Germinal center (tissue), 1 donor: Measurements from ENCODE around the gene PTPRG.

Source experiments
- DNase-seq: peaks from one replicate; pipeline ENCODE4 v3.0.0; 2012; ENCODE audit warnings: mixed read lengths, low spot score

Gene PTPRG

GRCh38 chr3:61657689-61658088 is 96.3 kb downstream of the PTPRG start:
- DNase-seq: no peak

- no peak for DNase-seq
Observed at GRCh38 chr3:61662861-61663260, 101.5 kb downstream of the PTPRG start.

GRCh38 chr3:61663356-61664104 is 102.2 kb downstream of the PTPRG start:
- no peak for DNase-seq

DNA sequence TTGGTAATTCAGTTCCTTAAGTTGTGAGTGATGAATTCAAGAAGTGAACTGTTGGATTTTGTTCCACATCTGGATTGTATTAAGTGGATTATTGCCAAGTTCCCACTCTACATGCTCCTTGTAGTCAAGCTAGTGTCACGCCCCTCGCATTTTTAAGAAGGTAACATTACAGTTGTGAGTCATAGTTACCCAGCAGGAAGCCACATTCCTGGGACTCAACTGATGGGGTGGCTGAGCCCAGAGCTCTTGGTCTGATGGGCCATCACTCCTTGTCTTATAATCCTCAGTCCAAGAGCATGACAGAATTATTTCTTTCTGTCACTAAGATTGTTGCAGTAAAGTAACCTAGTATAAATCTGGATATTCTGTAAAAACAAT is 102.7 kb downstream of the PTPRG start:
- no peak for DNase-seq

GRCh38 chr3:61665121-61665520 is 103.8 kb downstream of the PTPRG start:
- no peak for DNase-seq

GRCh38 chr3:61665987-61666386 is 104.6 kb downstream of the PTPRG start:
- DNase-seq: no peak

GRCh38 chr3:61666615-61667330 is 105.4 kb downstream of the PTPRG start:
- no peak for DNase-seq

- no peak for DNase-seq
Observed at GRCh38 chr3:61667383-61667782, 106.0 kb downstream of the PTPRG start.

- DNase-seq: no peak
Observed at GRCh38 chr3:61667814-61668213, 106.4 kb downstream of the PTPRG start.

- no peak for DNase-seq
Observed at GRCh38 chr3:61668317-61668864, 107.0 kb downstream of the PTPRG start.

DNA sequence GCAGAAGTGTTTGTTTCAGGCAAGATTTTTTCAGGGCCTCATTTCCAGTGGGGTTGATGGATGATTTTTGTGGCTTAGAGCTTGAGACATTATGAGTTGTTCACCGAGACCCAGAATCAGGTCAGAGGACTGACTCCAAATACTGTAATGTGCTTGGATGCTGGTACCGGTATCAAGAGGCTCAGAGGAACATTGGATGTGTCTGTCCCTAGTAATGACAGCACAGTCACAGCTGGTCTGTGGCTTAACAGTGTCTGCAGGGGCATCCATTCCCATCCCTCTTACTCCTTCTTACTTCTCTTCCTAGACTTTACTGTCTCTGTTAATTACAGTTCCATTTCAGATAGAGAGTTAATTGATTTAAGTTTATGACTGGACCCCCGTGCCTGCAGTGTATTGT is 107.8 kb downstream of the PTPRG start:
- DNase-seq: no peak

DNA sequence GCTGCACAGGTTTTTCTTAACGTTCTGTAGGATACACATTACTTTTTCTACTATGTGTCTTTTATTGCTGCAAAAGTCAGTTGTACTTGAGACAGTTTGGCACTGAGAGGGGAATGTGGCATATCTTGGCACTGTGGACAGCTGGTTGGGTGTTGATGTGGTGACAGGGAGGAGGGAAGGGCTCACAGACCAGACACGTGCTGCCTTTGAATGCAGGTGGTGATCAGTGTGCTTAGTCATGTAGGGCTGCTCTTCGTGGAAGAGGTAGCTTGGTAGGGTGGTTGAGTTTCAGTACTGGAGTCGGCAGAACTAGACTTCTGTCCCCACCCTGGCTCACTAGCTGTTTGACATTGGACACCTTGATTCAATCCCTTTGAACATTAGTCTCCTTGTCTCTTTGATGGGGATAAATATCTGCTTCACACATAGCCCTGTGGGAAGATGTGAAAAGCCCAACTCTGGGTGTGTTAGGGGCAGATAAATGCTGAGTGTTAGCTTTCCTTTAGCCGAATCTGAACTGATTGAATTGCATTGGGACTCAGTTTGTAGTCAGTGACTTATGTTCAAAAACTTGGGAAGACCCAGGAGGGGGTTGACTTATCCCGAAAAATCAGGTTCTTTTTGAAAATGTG is 108.4 kb downstream of the PTPRG start:
- DNase-seq: no peak

DNA sequence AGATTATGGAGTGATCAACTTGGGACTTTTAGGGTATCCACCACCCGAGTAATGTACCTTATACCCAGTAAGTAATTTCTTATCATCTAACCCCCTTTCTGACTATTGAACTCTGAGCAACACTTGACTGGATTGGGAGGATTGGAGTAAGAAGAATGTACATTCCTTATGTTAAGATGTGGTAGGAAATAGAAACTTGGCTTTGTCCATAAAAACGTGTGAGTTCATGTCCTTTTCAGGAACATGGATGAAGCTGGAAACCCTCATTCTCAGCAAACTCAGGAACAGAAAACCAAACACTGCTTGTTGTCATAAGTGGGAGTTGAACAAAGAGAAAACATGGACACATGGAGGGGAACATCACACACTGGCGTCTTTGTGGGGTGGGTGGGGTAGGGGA is 112.3 kb downstream of the PTPRG start:
- no peak for DNase-seq

GRCh38 chr3:61674596-61674995 is 113.2 kb downstream of the PTPRG start:
- DNase-seq: no peak

DNA sequence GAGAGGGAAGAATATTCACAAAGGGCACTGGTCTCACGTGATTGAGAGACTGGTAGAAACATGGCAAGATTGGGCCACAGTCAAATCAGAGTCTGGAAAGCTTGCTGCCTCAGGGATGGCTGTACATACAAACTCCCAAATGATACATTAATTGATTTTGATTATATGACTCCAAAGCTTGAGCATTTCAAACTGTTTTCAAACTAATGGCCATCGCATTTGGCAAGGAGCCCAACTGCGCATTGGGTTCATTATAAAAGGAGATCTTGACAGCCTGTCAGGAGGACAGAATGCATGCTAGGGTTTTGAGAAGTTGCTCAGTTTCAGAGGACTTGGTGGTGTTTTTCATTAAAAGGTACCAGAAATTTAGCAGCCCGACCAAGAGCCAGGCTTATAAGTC is 117.7 kb downstream of the PTPRG start:
- DNase-seq: no peak

- DNase-seq: no peak
Observed at GRCh38 chr3:61680617-61681016, 119.2 kb downstream of the PTPRG start.

- DNase-seq: no peak
Observed at GRCh38 chr3:61681636-61682035, 120.3 kb downstream of the PTPRG start.

DNA sequence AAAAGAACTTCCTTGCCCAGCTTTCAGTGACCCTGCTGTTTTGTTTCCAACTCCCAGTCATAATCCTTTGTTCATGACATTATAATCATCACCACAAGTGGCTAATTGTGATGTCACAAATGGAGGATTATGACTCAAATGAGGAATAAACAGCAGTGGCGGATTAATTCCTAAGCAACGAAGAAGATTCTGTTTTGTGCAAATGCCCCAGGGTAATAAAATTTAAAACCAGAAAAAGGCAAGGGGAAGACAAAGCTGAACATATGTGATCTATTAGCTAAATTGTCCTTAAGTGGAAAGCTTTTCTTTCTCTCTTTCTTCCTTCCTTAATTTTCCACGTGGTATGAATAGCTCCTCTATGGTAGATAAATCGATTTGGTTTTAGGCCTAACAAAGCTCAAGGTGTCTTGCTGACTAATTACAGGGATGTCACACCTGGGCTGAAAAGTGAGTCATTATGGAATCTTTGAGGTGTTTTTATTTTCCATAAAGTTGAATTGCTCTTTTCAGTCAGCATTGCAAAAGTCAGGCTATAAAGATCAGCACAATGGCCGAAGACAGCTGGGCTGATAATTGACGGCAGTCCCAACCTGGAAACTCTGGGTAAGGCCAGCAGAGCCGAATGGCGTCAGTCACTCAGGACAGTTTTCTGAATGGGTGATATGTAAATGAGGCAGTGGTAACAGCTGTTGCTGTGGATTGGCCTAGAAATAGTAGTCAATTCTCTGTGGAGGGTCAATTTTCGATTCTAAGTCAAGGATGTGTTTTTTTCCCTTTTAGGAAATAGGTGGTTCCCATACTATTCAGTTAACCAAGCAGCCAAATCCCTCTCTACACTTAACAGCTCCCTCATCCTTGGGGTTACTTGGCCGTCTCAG is 121.5 kb downstream of the PTPRG start:
- DNase-seq: no peak

- no peak for DNase-seq
Observed at GRCh38 chr3:61683549-61684236, 122.3 kb downstream of the PTPRG start.

DNA sequence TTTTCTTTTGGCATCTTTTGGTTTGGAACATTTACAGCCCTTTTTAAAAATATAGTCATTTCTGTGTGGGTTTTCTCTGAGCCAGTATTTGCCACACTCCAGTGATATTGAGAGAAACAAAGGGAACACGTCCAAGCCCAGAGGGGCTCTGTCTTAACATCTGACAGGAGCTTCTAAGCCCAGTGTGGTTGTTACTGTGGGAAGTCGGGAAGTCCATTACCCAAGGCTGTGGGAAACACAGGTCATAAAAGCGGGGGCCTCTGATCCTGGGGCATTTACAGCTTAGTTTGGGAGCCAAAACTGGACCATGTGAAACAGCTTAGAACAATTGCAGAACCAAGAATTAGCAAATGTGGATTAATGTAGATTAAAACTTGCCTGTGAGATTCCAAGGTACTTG is 123.0 kb downstream of the PTPRG start:
- DNase-seq: no peak

GRCh38 chr3:61685755-61686154 is 124.4 kb downstream of the PTPRG start:
- no peak for DNase-seq
